ENCODE measurements around the gene GAS2L2. TPM values are rescaled to one million over a fixed set of nuclear protein-coding genes. Genes with fewer than 3 reads are reported as not detected.

The GAS2L2 gene
- total and polyA plus RNA-seq, 8 donors, result 0.03 to 0.33 (median 0.08) TPM; not detected in 1

GRCh38 chr17:35738519-35739133 is 14.4 kb downstream of the GAS2L2 start:
- no peak for TF ChIP-seq CTCF (IDR thresholded peaks at IDR 0.05)
- FAIRE-seq (no peak), ATAC-seq (no peak), DNase-seq (no peak)
- Histone ChIP-seq H3K36me3 (no peaks in the 10 kb centered on the region), H3K27me3 (peaks cover 0 to 4% (median 0%) of the 10 kb centered on the region in 4 donors), H3K9me3 (no peaks in the 10 kb centered on the region), H3K4me1 (peaks cover 0 to 6% (median 0%) of the 10 kb centered on the region in 3 donors), H3K27ac (no peak overlapping the region), H3K4me3 (no peak overlapping the region)
- 76 to 88% methylated on average over 5 of the region's 5 CpGs for WGBS, 2 donors
- intact Hi-C loops (cut with DNase I), result no loop called here

GRCh38 chr17:35736236-35736635 is 16.8 kb downstream of the GAS2L2 start:
- no peaks in the 10 kb centered on the region for H3K36me3 ChIP-seq
- peaks cover 0 to under 1% (median 0%) of the 10 kb centered on the region in 4 donors for H3K27me3 ChIP-seq
- H3K9me3 ChIP-seq, result no peaks in the 10 kb centered on the region
- FAIRE-seq, result no peak
- peaks cover under 1 to 4% (median 1%) of the 10 kb centered on the region in 3 donors for H3K4me1 ChIP-seq
- H3K4me3 ChIP-seq, result no peak overlapping the region
- ATAC-seq, result no peak
- 84 to 96% methylated on average over 5 of the region's 5 CpGs for WGBS, 2 donors
- no peak for TF ChIP-seq CTCF (IDR thresholded peaks at IDR 0.05)
- no peak overlapping the region for H3K27ac ChIP-seq
- intact Hi-C loops (cut with DNase I), result no loop called here
- DNase-seq, result no peak

- Histone ChIP-seq H3K27ac (no peak overlapping the region), H3K9me3 (no peaks in the 10 kb centered on the region), H3K27me3 (no peaks in the 10 kb centered on the region), H3K36me3 (no peaks in the 10 kb centered on the region), H3K4me3 (no peak overlapping the region), H3K4me1 (peaks cover 0 to 6% (median 5%) of the 10 kb centered on the region in 3 donors)
- intact Hi-C loops (cut with DNase I), result no loop called here
- FAIRE-seq (no peak), DNase-seq (no peak), ATAC-seq (no peak)
- TF ChIP-seq CTCF (IDR thresholded peaks at IDR 0.05), result no peak
- WGBS, 2 donors, result 66 to 77% methylated on average over 29 of the region's 29 CpGs
These were observed 17.8 kb downstream of the GAS2L2 start for GRCh38 chr17:35735036-35735805.

GRCh38 chr17:35734396-35734795 is 18.6 kb downstream of the GAS2L2 start:
- Histone ChIP-seq H3K27ac (no peak overlapping the region), H3K4me3 (no peak overlapping the region), H3K36me3 (no peaks in the 10 kb centered on the region), H3K9me3 (no peaks in the 10 kb centered on the region), H3K4me1 (peaks cover 0 to 6% (median 5%) of the 10 kb centered on the region in 3 donors), H3K27me3 (no peaks in the 10 kb centered on the region)
- no peak for TF ChIP-seq CTCF (IDR thresholded peaks at IDR 0.05)
- ATAC-seq (no peak), DNase-seq (no peak), FAIRE-seq (no peak)
- intact Hi-C loops (cut with DNase I), result no loop called here
- 87 to 88% methylated on average over 7 of the region's 7 CpGs for WGBS, 2 donors

- intact Hi-C loops (cut with DNase I), result no loop called here
- 80 to 85% methylated on average over 6 of the region's 6 CpGs for WGBS, 2 donors
- TF ChIP-seq CTCF (IDR thresholded peaks at IDR 0.05), result no peak
- DNase-seq (no peak), FAIRE-seq (no peak), ATAC-seq (no peak)
- peaks cover 0 to 6% (median 5%) of the 10 kb centered on the region in 3 donors for H3K4me1 ChIP-seq
- no peaks in the 10 kb centered on the region for H3K27me3 ChIP-seq
- no peaks in the 10 kb centered on the region for H3K9me3 ChIP-seq
- no peak overlapping the region for H3K27ac ChIP-seq
- no peaks in the 10 kb centered on the region for H3K36me3 ChIP-seq
- no peak overlapping the region for H3K4me3 ChIP-seq
These were observed 19.7 kb downstream of the GAS2L2 start for GRCh38 chr17:35733366-35733765.

Measured in pancreas (tissue), 10 donors.